B cell (primary cell): ENCODE measurements around the gene NUDT14.

Source experiments
- CTCF ChIP-seq: fragments of 200-600 bp; IDR thresholded peaks from one replicate; pipeline ENCODE4 v1.8.0; 2022; ENCODE audit warnings: antibody characterized with exemption, mild to moderate bottlenecking
- EZH2 ChIP-seq: IDR thresholded peaks from 2 replicates; pipeline ENCODE4 v1.6.1; 2012; ENCODE audit warnings: borderline replicate concordance, low read depth, mild to moderate bottlenecking, moderate library complexity, low read length; ENCODE audit not compliant: insufficient read depth, poor library complexity, severe bottlenecking

- TF ChIP-seq CTCF (no peak), EZH2 (no peak)
Measured at GRCh38 chr14:105149146-105149781, 31.8 kb downstream of the NUDT14 start.
